AG09319 (cell line): ENCODE measurements around the gene GAPDHS.

ENCODE experiments used
- DNase-seq: peaks from one replicate; pipeline ENCODE4 v3.0.0-alpha.2; 2010; ENCODE audit warnings: low read depth; ENCODE audit errors: extremely low read depth
- TF ChIP-seq, protein P1 (sequence below): IDR thresholded peaks from 2 replicates; pipeline ENCODE4 v1.5.1; 2011; ENCODE audit warnings: low read depth, mild to moderate bottlenecking, inconsistent platforms, low read length, moderate library complexity

Gene GAPDHS

GRCh38 chr19:35519291-35519690, 14.0 kb upstream of the GAPDHS start:
- DNase-seq = no peak
- TF ChIP-seq, protein P1, sequence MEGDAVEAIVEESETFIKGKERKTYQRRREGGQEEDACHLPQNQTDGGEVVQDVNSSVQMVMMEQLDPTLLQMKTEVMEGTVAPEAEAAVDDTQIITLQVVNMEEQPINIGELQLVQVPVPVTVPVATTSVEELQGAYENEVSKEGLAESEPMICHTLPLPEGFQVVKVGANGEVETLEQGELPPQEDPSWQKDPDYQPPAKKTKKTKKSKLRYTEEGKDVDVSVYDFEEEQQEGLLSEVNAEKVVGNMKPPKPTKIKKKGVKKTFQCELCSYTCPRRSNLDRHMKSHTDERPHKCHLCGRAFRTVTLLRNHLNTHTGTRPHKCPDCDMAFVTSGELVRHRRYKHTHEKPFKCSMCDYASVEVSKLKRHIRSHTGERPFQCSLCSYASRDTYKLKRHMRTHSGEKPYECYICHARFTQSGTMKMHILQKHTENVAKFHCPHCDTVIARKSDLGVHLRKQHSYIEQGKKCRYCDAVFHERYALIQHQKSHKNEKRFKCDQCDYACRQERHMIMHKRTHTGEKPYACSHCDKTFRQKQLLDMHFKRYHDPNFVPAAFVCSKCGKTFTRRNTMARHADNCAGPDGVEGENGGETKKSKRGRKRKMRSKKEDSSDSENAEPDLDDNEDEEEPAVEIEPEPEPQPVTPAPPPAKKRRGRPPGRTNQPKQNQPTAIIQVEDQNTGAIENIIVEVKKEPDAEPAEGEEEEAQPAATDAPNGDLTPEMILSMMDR = no peak

DNA sequence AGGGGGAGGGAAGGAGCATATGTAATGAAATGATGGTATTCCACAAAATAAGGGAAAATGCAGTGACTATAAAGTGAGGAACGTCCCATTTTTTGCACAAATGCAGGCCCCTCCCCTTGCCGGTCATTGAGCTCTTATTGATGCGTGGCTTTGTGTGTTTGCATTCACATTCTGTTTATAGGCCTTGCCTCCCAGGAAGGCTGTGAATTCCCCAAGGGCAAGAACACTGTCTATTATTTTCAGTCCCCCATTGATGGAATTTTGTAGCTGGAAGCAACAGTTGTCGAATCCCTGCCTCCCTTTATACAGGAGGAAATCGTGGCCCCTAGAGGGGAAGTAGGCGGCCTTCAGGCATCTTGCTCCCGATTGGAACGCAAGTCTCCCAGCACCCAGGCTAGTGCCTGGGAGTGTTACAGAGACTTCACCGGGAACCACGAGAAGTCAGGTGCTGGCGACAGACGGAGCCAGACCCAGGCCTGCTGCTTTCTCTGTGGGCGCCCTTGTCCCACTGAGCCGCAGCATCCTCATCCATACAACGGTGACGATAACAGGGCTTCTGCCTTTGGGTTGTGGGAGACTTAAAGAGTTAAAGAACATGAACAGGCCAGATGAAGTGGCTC, 12.0 kb upstream of the GAPDHS start:
- TF ChIP-seq, protein P1 = no peak

DNA sequence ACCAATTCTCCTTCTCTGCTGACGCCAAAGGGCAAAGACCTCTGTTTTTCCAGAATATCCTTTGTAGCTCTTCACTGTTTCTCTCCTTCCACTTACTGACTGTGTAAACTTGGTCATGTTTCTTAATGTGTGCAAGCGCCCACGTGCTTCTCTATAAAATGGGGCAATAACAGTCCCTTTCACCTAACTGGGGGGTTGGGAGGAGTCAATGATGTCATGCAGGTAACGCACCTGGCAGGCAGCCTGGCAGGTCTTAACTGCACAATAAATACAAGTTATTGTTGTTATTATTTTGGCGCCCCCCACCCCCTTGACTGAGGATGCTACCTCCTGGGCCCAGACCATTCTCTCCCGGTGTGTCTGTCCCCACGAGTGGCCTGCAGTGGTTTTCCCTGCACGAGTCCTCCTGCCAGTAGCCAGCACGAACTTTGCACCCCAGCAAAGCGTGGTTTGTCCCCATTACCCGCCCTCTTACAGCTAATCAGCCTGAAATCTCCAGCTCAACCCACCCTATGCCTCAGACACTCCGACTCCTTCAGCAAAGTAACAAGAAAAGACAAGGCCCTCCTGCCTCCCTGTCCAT, 10.4 kb upstream of the GAPDHS start:
- TF ChIP-seq, protein P1 = no peak
- DNase-seq = no peak

More for the DNA sequence above, 12.0 kb upstream of the GAPDHS start:
- no peak for DNase-seq

DNA sequence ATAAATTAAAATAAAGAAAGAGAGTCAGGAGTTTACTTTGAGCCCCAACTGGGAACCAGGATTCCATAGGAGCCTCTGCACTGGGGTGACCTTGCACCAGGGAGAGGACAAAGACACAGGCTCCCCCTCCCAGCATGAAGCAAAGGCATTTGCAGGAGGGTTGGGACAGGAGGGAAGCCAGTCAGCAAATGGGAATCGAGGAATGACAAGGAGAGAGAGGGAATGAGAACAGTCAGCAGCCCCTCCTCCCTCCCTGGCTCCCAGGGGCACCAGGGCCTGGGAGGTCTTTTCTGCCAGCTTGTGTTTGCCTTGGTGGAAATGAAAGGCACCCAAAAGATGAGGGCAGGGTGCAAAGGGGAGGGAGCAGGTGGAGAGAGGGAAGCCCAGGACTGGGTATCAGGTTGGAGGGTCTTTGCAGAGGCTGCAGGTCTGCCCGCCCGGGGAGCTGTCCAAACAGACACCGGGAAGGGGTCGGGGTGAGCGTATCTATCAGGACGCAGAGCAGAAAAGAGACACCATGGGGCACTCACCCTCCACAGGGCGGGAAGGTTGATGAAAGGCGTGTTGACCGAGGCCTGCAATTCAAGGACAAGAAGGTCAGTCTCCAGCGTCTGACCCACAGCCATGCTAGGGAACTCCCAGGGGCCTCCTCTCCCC, 8.9 kb upstream of the GAPDHS start:
- DNase-seq = no peak
- TF ChIP-seq, protein P1 = no peak

GRCh38 chr19:35525873-35526272, 7.4 kb upstream of the GAPDHS start:
- TF ChIP-seq, protein P1 = no peak
- no peak for DNase-seq

DNA sequence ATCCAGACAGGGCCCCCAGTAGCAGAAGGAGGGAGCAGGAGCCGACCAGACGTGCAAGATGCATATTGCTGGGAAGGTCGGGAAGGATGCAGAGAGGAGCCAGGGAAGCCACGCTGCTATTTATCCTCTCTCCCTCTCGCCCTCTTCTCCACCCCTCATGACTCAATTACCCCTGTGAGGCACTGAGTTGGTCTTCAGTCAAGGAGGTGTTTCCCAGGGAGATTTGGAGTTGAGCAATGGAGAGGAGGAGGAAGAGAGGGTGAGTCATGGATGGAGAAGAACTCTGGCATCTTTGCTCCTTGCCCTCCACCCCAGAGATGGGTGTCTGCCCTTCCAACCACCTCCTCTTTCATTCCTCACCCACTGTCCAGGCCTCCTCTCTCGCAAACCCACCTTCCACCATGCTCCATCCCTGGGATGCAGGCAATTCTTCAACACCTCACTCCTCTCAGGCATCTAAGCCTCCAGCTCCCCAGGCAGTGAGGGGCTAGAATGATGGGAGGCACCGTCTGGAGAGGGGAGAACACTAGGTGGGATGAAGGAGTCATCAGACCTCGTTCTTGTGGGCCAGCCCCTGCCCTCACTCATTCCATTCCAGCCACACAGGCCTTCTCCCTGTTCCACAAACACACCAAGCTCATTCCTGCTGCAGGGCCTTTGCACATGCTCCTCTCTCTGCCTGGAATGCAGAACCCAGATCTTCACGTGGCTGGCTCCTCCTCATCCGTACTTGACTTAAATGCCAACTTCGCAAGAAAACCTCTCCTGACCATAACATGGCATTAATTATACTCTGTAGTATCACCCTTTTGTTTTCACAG, 4.8 kb upstream of the GAPDHS start, which contains the start of gene SBSN:
SBSN (minus strand) TSS at position 94 of the 821 bp plus-strand sequence; CDS start at position 64, 30 bp downstream.
- TF ChIP-seq, protein P1 = no peak
- DNase-seq = peak; percentile 28
